Esophagus squamous epithelium (tissue), 4 donors: ENCODE results near the gene EVC2.

Experiments used
- CTCF ChIP-seq, 6 experiments: fragments of 450-650 bp in 4 of 6; fragments of 200-600 bp in 2 of 6; sonication (generic) in 2 of 6; IDR thresholded peaks; one replicate each; pipeline ENCODE4 v1.5.1; 2016 to 2019; ENCODE audit warnings: antibody characterized with exemption in 6 of 6, mild to moderate bottlenecking in 4 of 6, moderate library complexity in 4 of 6
- POLR2A ChIP-seq, 4 donors: fragments of 450-650 bp; IDR thresholded peaks; one replicate each; pipeline ENCODE4 v1.6.1; 2017; ENCODE audit warnings: antibody characterized with exemption in 4 of 4, mild to moderate bottlenecking in 4 of 4, moderate library complexity in 3 of 4

- TF ChIP-seq CTCF (IDR thresholded peaks at IDR 0.05) = no peak
- TF ChIP-seq POLR2A (IDR thresholded peaks at IDR 0.05) = no peak
Observed at GRCh38 chr4:5691491-5692132, 16.7 kb downstream of the EVC2 start.
